Iris pigment epithelial cell (primary cell): ENCODE measurements around the gene TLCD3A.
"Not testable (repeated sequence)": the region's sequence is repeated elsewhere in the genome, so short reads cannot be mapped to it uniquely, and the experiment has no call there.

Source experiments
- DNase-seq: peaks from one replicate; pipeline ENCODE4 v3.0.0-alpha.2; 2011; ENCODE audit warnings: low read depth

The TLCD3A gene

GRCh38 chr17:732067-732901 is at the start of gene TLCD3A:
Gene TLCD3A, plus strand, starts transcription at chr17:732596. Its CDS starts 52 bp downstream, at chr17:732648.
- DNase-seq, result peak; percentile 62

GRCh38 chr17:683040-683439 is 49.4 kb upstream of the TLCD3A start:
- no peak for DNase-seq

GRCh38 chr17:683499-684254 is 48.7 kb upstream of the TLCD3A start:
- DNase-seq, result no peak

GRCh38 chr17:685006-685405 is 47.4 kb upstream of the TLCD3A start:
- no peak for DNase-seq

GRCh38 chr17:688100-688989 is 44.1 kb upstream of the TLCD3A start:
- peak; percentile 74 for DNase-seq

- DNase-seq, result no peak
Observed at GRCh38 chr17:689556-690275, 42.7 kb upstream of the TLCD3A start.

GRCh38 chr17:690361-690760 is 42.0 kb upstream of the TLCD3A start:
- no peak for DNase-seq

GRCh38 chr17:691423-691822 is 41.0 kb upstream of the TLCD3A start:
- peak; percentile 84 for DNase-seq

- DNase-seq, result peak; percentile 95
Observed at GRCh38 chr17:692116-692515, 40.3 kb upstream of the TLCD3A start.

- peak; percentile 99 for DNase-seq
Observed at GRCh38 chr17:693791-694638, 38.4 kb upstream of the TLCD3A start.

GRCh38 chr17:696369-696768 is 36.0 kb upstream of the TLCD3A start:
- DNase-seq, result peak; percentile 31

GRCh38 chr17:697682-698081 is 34.7 kb upstream of the TLCD3A start:
- no peak for DNase-seq

GRCh38 chr17:698096-698495 is 34.3 kb upstream of the TLCD3A start:
- not testable (repeated sequence) for DNase-seq

- no peak for DNase-seq
Observed at GRCh38 chr17:699345-699744, 33.1 kb upstream of the TLCD3A start.

GRCh38 chr17:700504-701094 is 31.8 kb upstream of the TLCD3A start:
- DNase-seq, result peak; percentile 27

GRCh38 chr17:703081-703875 is 29.1 kb upstream of the TLCD3A start:
- peak; percentile 46 for DNase-seq

GRCh38 chr17:704111-704864 is 28.1 kb upstream of the TLCD3A start:
- DNase-seq, result peak; percentile 23

GRCh38 chr17:705011-705410 is 27.4 kb upstream of the TLCD3A start:
- DNase-seq, result no peak

- DNase-seq, result no peak
Observed at GRCh38 chr17:705863-706262, 26.5 kb upstream of the TLCD3A start.
